DOHH2 (cell line): ENCODE data around the gene GOLGA6L2.

Experiments
- H3F3A ChIP-seq: fragments of 200-600 bp; sonication (generic), shearing (Covaris generic); 2 replicates; pipeline ENCODE4 v1.6.0; 2016; ENCODE audit warnings: antibody characterized with exemption, mild to moderate bottlenecking; ENCODE audit not compliant: control insufficient read depth, insufficient read depth
- H3K27ac ChIP-seq: fragments of 200-600 bp; sonication (generic); 2 replicates; pipeline ENCODE4 v1.5.1; 2014; ENCODE audit warnings: low read depth, mild to moderate bottlenecking, low read length, moderate library complexity
- H3K27me3 ChIP-seq: fragments of 200-600 bp; sonication (generic); 2 replicates; pipeline ENCODE4 v1.6.1; 2014; ENCODE audit warnings: mild to moderate bottlenecking, low read length, mixed read lengths; ENCODE audit not compliant: control insufficient read depth
- H3K36me3 ChIP-seq: fragments of 200-600 bp; sonication (generic); 2 replicates; pipeline ENCODE4 v1.6.1; 2014; ENCODE audit warnings: mild to moderate bottlenecking, low read length, moderate library complexity, mixed read lengths; ENCODE audit not compliant: control insufficient read depth
- H3K4me1 ChIP-seq: fragments of 200-600 bp; sonication (generic); 2 replicates; pipeline ENCODE4 v1.6.1; 2014; ENCODE audit warnings: mild to moderate bottlenecking, low read length, mixed read lengths; ENCODE audit not compliant: control insufficient read depth
- H3K4me2 ChIP-seq: fragments of 200-600 bp; sonication (generic); 2 replicates; pipeline ENCODE4 v1.6.0; 2014; ENCODE audit warnings: mild to moderate bottlenecking, low read length, moderate library complexity
- H3K4me3 ChIP-seq: fragments of 200-600 bp; sonication (generic); 2 replicates; pipeline ENCODE4 v1.5.1; 2014; ENCODE audit warnings: mild to moderate bottlenecking, low read length, mixed read lengths
- H3K79me2 ChIP-seq: fragments of 200-600 bp; sonication (generic); 2 replicates; pipeline ENCODE4 v1.6.1; 2014; ENCODE audit warnings: mild to moderate bottlenecking, low read length, mixed read lengths; ENCODE audit not compliant: control insufficient read depth
- H3K9me2 ChIP-seq: fragments of 200-600 bp; sonication (generic); replicated peaks from 2 replicates; pipeline ENCODE4 v1.6.1; 2014; ENCODE audit warnings: mild to moderate bottlenecking, low read length, mixed read lengths; ENCODE audit not compliant: control insufficient read depth
- H3K9me3 ChIP-seq: fragments of 200-600 bp; sonication (generic); 2 replicates; pipeline ENCODE4 v1.6.1; 2014; ENCODE audit warnings: antibody characterized with exemption, low read length, mixed read lengths; ENCODE audit not compliant: control insufficient read depth, insufficient read depth
- H4K20me1 ChIP-seq: fragments of 200-600 bp; sonication (generic); 2 replicates; pipeline ENCODE4 v1.6.0; 2014; ENCODE audit warnings: low read depth, mild to moderate bottlenecking, antibody characterized with exemption, low read length, moderate library complexity; ENCODE audit not compliant: control insufficient read depth, insufficient read depth
- EZH2phosphoT487 ChIP-seq: fragments of 200-600 bp; sonication (generic); IDR thresholded peaks from 2 replicates; pipeline ENCODE4 v1.6.1; 2017; ENCODE audit warnings: borderline replicate concordance, mild to moderate bottlenecking, antibody characterized with exemption, low read length, moderate library complexity, mixed read lengths
- TF ChIP-seq, protein P1 (sequence below): fragments of 200-600 bp; sonication (generic); IDR thresholded peaks from one replicate; pipeline ENCODE4 v1.5.1; 2014; ENCODE audit warnings: antibody characterized with exemption, mild to moderate bottlenecking, low read depth, low read length; ENCODE audit not compliant: poor library complexity, severe bottlenecking

The GOLGA6L2 gene

DNA sequence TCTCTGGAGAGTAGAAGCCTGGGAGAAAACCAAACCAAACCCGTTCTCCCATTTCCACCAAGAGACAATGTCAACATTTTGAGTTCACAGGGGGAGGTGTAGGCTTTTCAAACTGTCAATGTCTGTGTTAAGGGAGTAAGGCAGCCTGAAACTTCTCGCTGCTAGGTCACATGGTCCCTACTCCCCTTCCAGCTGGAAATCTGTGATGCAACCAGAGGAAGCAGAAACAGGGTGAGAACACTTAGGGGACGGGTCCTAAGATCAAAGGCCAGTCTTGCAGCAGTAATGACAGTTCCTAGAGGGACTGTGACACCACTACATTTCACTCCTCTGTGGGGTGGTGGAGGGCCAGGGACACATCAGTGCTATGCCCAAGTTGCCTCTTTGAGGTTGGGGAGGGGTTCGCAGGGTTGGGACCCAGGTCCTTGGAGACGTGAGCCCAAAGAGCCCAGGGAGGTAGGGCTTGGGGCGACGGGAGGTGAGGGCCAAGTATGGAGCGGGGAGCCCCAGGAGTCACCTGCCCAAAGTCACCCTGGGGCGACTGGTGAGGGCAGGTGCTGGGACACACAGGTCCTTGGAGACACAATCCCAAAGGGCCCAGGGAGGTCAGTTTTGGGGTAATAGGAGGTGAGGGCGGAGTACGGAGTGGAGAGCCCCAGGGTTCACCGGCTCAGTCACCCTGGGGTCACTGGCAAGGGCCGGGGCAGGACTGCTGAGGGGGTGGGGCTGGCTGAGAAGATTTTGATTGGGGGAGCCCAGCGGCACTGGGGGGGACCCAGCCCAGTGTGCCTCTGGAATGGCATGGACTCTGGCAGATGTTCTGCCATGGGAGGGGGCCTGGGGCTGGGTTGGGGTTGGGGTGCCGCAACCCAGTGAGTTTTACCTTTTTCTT, 582 bp downstream of the GOLGA6L2 start:
- H3K36me3 ChIP-seq, result no peaks in the 10 kb centered on the region
- no peaks in the 10 kb centered on the region for H3K9me2 ChIP-seq
- no peaks in the 10 kb centered on the region for H3K4me1 ChIP-seq
- no peaks in the 10 kb centered on the region for H3K9me3 ChIP-seq
- H3F3A ChIP-seq, result no peaks in the 10 kb centered on the region
- TF ChIP-seq, protein P1, sequence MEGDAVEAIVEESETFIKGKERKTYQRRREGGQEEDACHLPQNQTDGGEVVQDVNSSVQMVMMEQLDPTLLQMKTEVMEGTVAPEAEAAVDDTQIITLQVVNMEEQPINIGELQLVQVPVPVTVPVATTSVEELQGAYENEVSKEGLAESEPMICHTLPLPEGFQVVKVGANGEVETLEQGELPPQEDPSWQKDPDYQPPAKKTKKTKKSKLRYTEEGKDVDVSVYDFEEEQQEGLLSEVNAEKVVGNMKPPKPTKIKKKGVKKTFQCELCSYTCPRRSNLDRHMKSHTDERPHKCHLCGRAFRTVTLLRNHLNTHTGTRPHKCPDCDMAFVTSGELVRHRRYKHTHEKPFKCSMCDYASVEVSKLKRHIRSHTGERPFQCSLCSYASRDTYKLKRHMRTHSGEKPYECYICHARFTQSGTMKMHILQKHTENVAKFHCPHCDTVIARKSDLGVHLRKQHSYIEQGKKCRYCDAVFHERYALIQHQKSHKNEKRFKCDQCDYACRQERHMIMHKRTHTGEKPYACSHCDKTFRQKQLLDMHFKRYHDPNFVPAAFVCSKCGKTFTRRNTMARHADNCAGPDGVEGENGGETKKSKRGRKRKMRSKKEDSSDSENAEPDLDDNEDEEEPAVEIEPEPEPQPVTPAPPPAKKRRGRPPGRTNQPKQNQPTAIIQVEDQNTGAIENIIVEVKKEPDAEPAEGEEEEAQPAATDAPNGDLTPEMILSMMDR, result no peak
- no peak for TF ChIP-seq EZH2phosphoT487
- no peak overlapping the region for H3K27ac ChIP-seq
- H3K27me3 ChIP-seq, result no peaks in the 10 kb centered on the region
- no peaks in the 10 kb centered on the region for H3K79me2 ChIP-seq
- no peaks in the 10 kb centered on the region for H4K20me1 ChIP-seq
- H3K4me3 ChIP-seq, result no peak overlapping the region
- H3K4me2 ChIP-seq, result no peak overlapping the region

DNA sequence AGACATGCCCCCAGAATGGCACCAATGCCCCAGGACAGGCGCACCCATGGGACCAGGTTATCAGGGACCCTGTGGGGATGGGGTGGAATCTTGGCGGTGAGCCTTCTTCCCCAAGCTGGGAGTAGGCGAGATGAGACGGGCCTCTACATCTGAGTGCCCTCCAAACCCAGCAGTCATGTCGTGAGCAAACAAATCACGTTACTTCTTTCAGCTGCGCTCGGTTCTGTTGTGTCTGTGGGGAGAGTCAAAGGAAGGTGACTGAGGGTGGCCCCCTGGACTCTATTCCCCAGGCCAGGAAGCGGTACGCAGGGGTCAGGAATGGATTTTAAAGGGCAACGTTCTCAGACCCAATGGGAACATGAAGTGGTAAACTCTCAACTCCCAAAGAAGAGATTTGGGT, 2.8 kb downstream of the GOLGA6L2 start:
- no peaks in the 10 kb centered on the region for H3K36me3 ChIP-seq
- H3K27me3 ChIP-seq, result no peaks in the 10 kb centered on the region
- H3K79me2 ChIP-seq, result no peaks in the 10 kb centered on the region
- H3F3A ChIP-seq, result no peaks in the 10 kb centered on the region
- no peak overlapping the region for H3K4me2 ChIP-seq
- H3K27ac ChIP-seq, result no peak overlapping the region
- no peaks in the 10 kb centered on the region for H3K9me3 ChIP-seq
- no peaks in the 10 kb centered on the region for H3K9me2 ChIP-seq
- no peak for TF ChIP-seq EZH2phosphoT487
- TF ChIP-seq, protein P1, result no peak
- H3K4me1 ChIP-seq, result no peaks in the 10 kb centered on the region
- no peak overlapping the region for H3K4me3 ChIP-seq
- no peaks in the 10 kb centered on the region for H4K20me1 ChIP-seq

DNA sequence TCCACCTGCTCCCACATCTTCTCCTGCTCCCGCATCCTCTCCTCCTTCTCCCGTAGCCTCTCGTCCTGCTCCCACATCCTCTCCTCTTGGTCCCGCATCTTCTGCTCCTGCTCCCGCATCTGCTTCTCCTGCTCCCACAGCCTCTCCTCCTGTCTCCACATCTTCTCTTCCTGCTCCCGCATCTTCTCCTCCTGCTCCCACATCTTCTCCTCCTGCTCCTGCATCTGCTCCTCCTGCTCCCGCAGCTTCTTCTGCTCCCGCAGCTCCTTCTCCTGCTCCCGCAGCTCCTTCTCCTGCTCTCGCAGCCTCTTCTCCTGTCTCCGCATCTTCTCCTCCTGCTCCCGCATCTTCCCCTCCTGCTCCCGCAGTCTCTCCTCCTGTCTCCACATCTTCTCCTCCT, 5.8 kb downstream of the GOLGA6L2 start:
- H3K36me3 ChIP-seq, result no peaks in the 10 kb centered on the region

More for the DNA sequence above, 5.8 kb downstream of the GOLGA6L2 start:
- H3K27ac ChIP-seq, result no peak overlapping the region
- no peak overlapping the region for H3K4me3 ChIP-seq
- H3K4me1 ChIP-seq, result no peaks in the 10 kb centered on the region
- no peaks in the 10 kb centered on the region for H3K79me2 ChIP-seq
- H3F3A ChIP-seq, result no peaks in the 10 kb centered on the region
- no peaks in the 10 kb centered on the region for H3K9me3 ChIP-seq
- no peaks in the 10 kb centered on the region for H4K20me1 ChIP-seq
- no peak for TF ChIP-seq EZH2phosphoT487
- TF ChIP-seq, protein P1, result no peak
- no peak overlapping the region for H3K4me2 ChIP-seq
- no peaks in the 10 kb centered on the region for H3K9me2 ChIP-seq
- H3K27me3 ChIP-seq, result no peaks in the 10 kb centered on the region
